GM12878 (cell line): Measurements from ENCODE around the gene GARIN3. TPM values are rescaled to one million over a fixed set of nuclear protein-coding genes. Genes with fewer than 3 reads are reported as not detected.

ENCODE experiments used
- ATAC-seq: fragments of 200-7000 bp; cut with Tn5 transposase; 3 replicates; pipeline ENCODE4 v1.9.1; 2020; ENCODE audit warnings: mild to moderate bottlenecking, moderate library complexity
- BruUV-seq: library from RNA; stranded (reverse); fragments of 400-500 nt; replicated peaks from 2 replicates; lab custom pipeline; 2021; lab: Mats Ljungman, UMichigan
- CTCF ChIA-PET: fragments of 300-600 bp; sonication (Branson Sonifier 250); formaldehyde crosslinking; extraction: SDS; loops from one replicate; lab custom pipeline; 2021; ENCODE audit warnings: inconsistent platforms; lab: Yijun Ruan, JAX
- POLR2A ChIA-PET: fragments of 350-600 bp; formaldehyde crosslinking; extraction: SDS; loops from one replicate; lab custom pipeline; 2021; ENCODE audit warnings: inconsistent platforms; lab: Charles Lee
- RAD21 ChIA-PET: fragments of 300-600 bp; sonication (Branson Sonifier 250); formaldehyde crosslinking; loops from one replicate; lab custom pipeline; 2023; ENCODE audit warnings: antibody characterized with exemption; ENCODE audit not compliant: unreplicated experiment; lab: Charles Lee
- SMC1A ChIA-PET: fragments of 300-600 bp; sonication (Branson Sonifier 250); formaldehyde crosslinking; loops from one replicate; lab custom pipeline; 2023; ENCODE audit not compliant: unreplicated experiment, uncharacterized antibody; lab: Charles Lee
- DNase-seq: peaks from one replicate; pipeline ENCODE4 v3.0.0-alpha.2; 2011; ENCODE audit warnings: low read depth, low spot score
- FAIRE-seq: peaks from 3 replicates; lab custom pipeline; 2011; peaks lifted over from hg19 to GRCh38; lab: Jason Lieb, UNC
- H2AFZ ChIP-seq: 2 replicates; pipeline ENCODE4 v1.6.0; 2011; ENCODE audit warnings: low read depth, low read length, control low read depth; ENCODE audit not compliant: control insufficient read depth
- H3K27ac ChIP-seq: 2 replicates; pipeline ENCODE4 v1.5.1; 2011; ENCODE audit warnings: control low read depth; ENCODE audit not compliant: control insufficient read depth, insufficient read depth
- H3K27me3 ChIP-seq, 2 experiments: replicated peaks in 1 of 2; 2 replicates each; pipeline versions ENCODE4 v1.6.0 to v1.6.1; 2011; ENCODE audit warnings: low read length in 1 of 2; ENCODE audit not compliant: control insufficient read depth in 2 of 2, insufficient read depth in 2 of 2
- H3K36me3 ChIP-seq, 2 experiments: 2 replicates each; pipeline ENCODE4 v1.5.1; 2011; ENCODE audit warnings: low read length in 1 of 2; ENCODE audit not compliant: control insufficient read depth in 2 of 2, insufficient read depth in 2 of 2
- H3K4me1 ChIP-seq: 2 replicates; pipeline ENCODE4 v1.6.1; 2011; ENCODE audit warnings: mild to moderate bottlenecking, low read length, moderate library complexity, mixed read lengths; ENCODE audit not compliant: control insufficient read depth, insufficient read depth
- H3K4me2 ChIP-seq: 2 replicates; pipeline ENCODE4 v1.6.0; 2011; ENCODE audit warnings: control low read depth; ENCODE audit not compliant: control insufficient read depth, insufficient read depth
- H3K4me3 ChIP-seq: fragments of 200-600 bp; sonication (generic); 2 replicates; pipeline ENCODE4 v1.5.1; 2016
- H3K79me2 ChIP-seq: 2 replicates; pipeline ENCODE4 v1.6.0; 2011; ENCODE audit warnings: low read length; ENCODE audit not compliant: control insufficient read depth, insufficient read depth
- H3K9ac ChIP-seq: 2 replicates; pipeline ENCODE4 v1.8.0; 2011; ENCODE audit warnings: low read length, control low read depth, mixed read lengths; ENCODE audit not compliant: control insufficient read depth, insufficient read depth
- H3K9me3 ChIP-seq: replicated peaks from 3 replicates; pipeline ENCODE4 v1.5.1; 2011; ENCODE audit warnings: mild to moderate bottlenecking, low read length; ENCODE audit not compliant: control insufficient read depth, insufficient read depth
- H4K20me1 ChIP-seq: 2 replicates; pipeline ENCODE4 v1.6.0; 2011; ENCODE audit not compliant: control insufficient read depth, insufficient read depth
- BHLHE40 ChIP-seq, 2 experiments: fragments of 450-650 bp in 1 of 2; IDR thresholded peaks; 2 replicates each; pipeline ENCODE4 v1.6.1; 2011 to 2017; ENCODE audit warnings: low read depth in 2 of 2, borderline replicate concordance in 1 of 2, improper control_type of control experiment in 1 of 2, low read length in 1 of 2, mild to moderate bottlenecking in 1 of 2
- E4F1 ChIP-seq: fragments of 450-650 bp; IDR thresholded peaks from 2 replicates; pipeline ENCODE4 v1.6.1; 2018; ENCODE audit warnings: borderline replicate concordance, mild to moderate bottlenecking; ENCODE audit not compliant: partially characterized antibody
- HDAC2 ChIP-seq: fragments of 200-600 bp; sonication (generic); IDR thresholded peaks from 2 replicates; pipeline ENCODE4 v1.6.1; 2017
- MAX ChIP-seq: IDR thresholded peaks from 2 replicates; pipeline ENCODE4 v1.6.1; 2012; ENCODE audit warnings: low read depth, low read length, improper control_type of control experiment
- SKIL ChIP-seq: fragments of 450-650 bp; IDR thresholded peaks from 2 replicates; pipeline ENCODE4 v1.6.1; 2017; ENCODE audit warnings: mild to moderate bottlenecking, low read depth, inconsistent platforms; ENCODE audit not compliant: poor library complexity, severe bottlenecking
- SUZ12 ChIP-seq: fragments of 200-600 bp; sonication (generic); IDR thresholded peaks from one replicate; pipeline ENCODE4 v1.6.1; 2018; ENCODE audit warnings: antibody characterized with exemption, mild to moderate bottlenecking; ENCODE audit not compliant: unreplicated experiment
- TAF1 ChIP-seq: IDR thresholded peaks from 2 replicates; pipeline ENCODE4 v1.6.1; 2011; ENCODE audit warnings: mild to moderate bottlenecking, low read depth, low read length, borderline replicate concordance
- ZNF592 ChIP-seq: fragments of 450-650 bp; IDR thresholded peaks from 2 replicates; pipeline ENCODE4 v1.6.1; 2017; ENCODE audit warnings: mild to moderate bottlenecking, moderate library complexity
- WGBS: methylation state at CpG from one replicate; pipeline ENCODE4 v1.1.6; 2016; ENCODE audit warnings: low lambda C conversion rate; ENCODE audit not compliant: insufficient replicate concordance, insufficient coverage; ENCODE audit errors: missing lambda C conversion rate; 5-methylcytosine and 5-hydroxymethylcytosine counted together
- in situ Hi-C: fragments of 300-500 bp; cut with MboI; formaldehyde crosslinking; loops from 9 replicates; pipeline ENCODE4 v1.14.3; 2018; ENCODE audit warnings: mixed read lengths
- intact Hi-C: fragments of 100-400 bp; cut with micrococcal nuclease; formaldehyde crosslinking; loops from one replicate; pipeline ENCODE4 v1.14.2; 2022; ENCODE audit not compliant: unreplicated experiment
- polyA plus RNA-seq, 11 experiments: library from polyadenylated mRNA; depleted of rRNA in 4 of 11; unstranded in 6 of 11; stranded (reverse) in 5 of 11; fragments of >200 nt; fragmentation: Nextera tagmentation in 4 of 11; fragmentation: Illumina TruSeq in 1 of 11; extraction: Ambion mirVana in 4 of 11; extraction: Trizol in 1 of 11; gene quantifications; 1 replicate in 1 of 11; 2 replicates in 10 of 11; pipeline versions ENCODE4 v1.2.1 to v1.2.3, GENCODE V29; 2011 to 2016; ENCODE audit warnings: inconsistent platforms in 2 of 11, missing spikeins in 2 of 11, low read depth in 1 of 11
- total RNA-seq, 4 experiments: library from RNA; depleted of rRNA in 3 of 4; stranded (reverse); fragments of >200 nt in 3 of 4; fragmentation: Illumina TruSeq in 1 of 4; extraction: Trizol in 1 of 4; gene quantifications; 2 replicates each; pipeline versions ENCODE4 v1.2.1 to v1.2.3, GENCODE V29; 2013 to 2021
- TF ChIP-seq, protein P1 (sequence below): IDR thresholded peaks from 2 replicates; pipeline ENCODE4 v1.6.1; 2012; ENCODE audit warnings: low read depth, low read length, improper control_type of control experiment

Gene GARIN3
- total and polyA plus RNA-seq, 10 of the 15 experiments (the other 5 are each of a cell fraction or from before 2014, with no cell fraction given) = 0.15 TPM; not detected in 9

- no peak for TF ChIP-seq E4F1
- TF ChIP-seq SKIL = no peak
- TF ChIP-seq SUZ12 = no peak
- no peak for TF ChIP-seq HDAC2
- TF ChIP-seq, all 136 proteins: peak for 0
Observed at GRCh38 chr5:157165261-157165660, 803 bp downstream of the GARIN3 start (continued).

GRCh38 chr5:157164521-157164920, 1.5 kb downstream of the GARIN3 start:
- no peak overlapping the region for H2AFZ ChIP-seq
- no peaks in the 10 kb centered on the region; the same call in 2 of the 3 replicates for H3K9me3 ChIP-seq
- no peak for DNase-seq
- no peak overlapping the region for H3K9ac ChIP-seq
- no peaks in the 10 kb centered on the region for H3K79me2 ChIP-seq
- no peaks in the 10 kb centered on the region for H3K36me3 ChIP-seq
- in situ Hi-C loops = no loop called here
- ATAC-seq = no peak
- peaks cover 6% of the 10 kb centered on the region for H3K4me1 ChIP-seq
- no peaks in the 10 kb centered on the region; a peak in 1 of 4 replicates for H3K27me3 ChIP-seq
- ChIA-PET SMC1A (interaction anchor here (1.1 to 6.4 kb wide), 3 partner anchors 16 to 88 kb away, joined by 3 to 47 read pairs (median 3); no protein-coding TSS in a partner anchor), POLR2A (interaction anchor here (0.9 kb wide), 1 partner anchor 25 kb away, joined by 3 read pairs; no protein-coding TSS in a partner anchor), CTCF (interaction anchor here (0.7 to 3.5 kb wide), 2 partner anchors 16 to 53 kb away, joined by 3 to 27 read pairs; no protein-coding TSS in a partner anchor), RAD21 (no interaction called here)
- intact Hi-C loops = no loop called here
- no peak overlapping the region for H3K4me2 ChIP-seq
- BruUV-seq = no TSS peak
- FAIRE-seq = no peak
- H4K20me1 ChIP-seq = no peaks in the 10 kb centered on the region
- under 1% methylated on average over 5 of the region's 5 CpGs for WGBS
- no peak overlapping the region for H3K27ac ChIP-seq
- no peak overlapping the region for H3K4me3 ChIP-seq
- TF ChIP-seq MAX = no peak
- peak; percentile 15 to 62; a peak in 3 of 4 replicates for TF ChIP-seq BHLHE40 (IDR thresholded peaks at IDR 0.05; ENCODE audit: borderline replicate concordance in 1 of 2, low read depth in 2 of 2, low read length in 1 of 2)
- no peak for TF ChIP-seq TAF1
- TF ChIP-seq, protein P1, sequence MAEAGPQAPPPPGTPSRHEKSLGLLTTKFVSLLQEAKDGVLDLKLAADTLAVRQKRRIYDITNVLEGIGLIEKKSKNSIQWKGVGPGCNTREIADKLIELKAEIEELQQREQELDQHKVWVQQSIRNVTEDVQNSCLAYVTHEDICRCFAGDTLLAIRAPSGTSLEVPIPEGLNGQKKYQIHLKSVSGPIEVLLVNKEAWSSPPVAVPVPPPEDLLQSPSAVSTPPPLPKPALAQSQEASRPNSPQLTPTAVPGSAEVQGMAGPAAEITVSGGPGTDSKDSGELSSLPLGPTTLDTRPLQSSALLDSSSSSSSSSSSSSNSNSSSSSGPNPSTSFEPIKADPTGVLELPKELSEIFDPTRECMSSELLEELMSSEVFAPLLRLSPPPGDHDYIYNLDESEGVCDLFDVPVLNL = no peak
- no peak for TF ChIP-seq ZNF592
